ENCODE measurements around the gene PIEZO1. TPM values are rescaled to one million over a fixed set of nuclear protein-coding genes. Genes with fewer than 3 reads are reported as not detected.

PIEZO1 gene
- total RNA-seq, 4 donors from 2014 or later = 62.3 to 161 (median 123) TPM

DNA sequence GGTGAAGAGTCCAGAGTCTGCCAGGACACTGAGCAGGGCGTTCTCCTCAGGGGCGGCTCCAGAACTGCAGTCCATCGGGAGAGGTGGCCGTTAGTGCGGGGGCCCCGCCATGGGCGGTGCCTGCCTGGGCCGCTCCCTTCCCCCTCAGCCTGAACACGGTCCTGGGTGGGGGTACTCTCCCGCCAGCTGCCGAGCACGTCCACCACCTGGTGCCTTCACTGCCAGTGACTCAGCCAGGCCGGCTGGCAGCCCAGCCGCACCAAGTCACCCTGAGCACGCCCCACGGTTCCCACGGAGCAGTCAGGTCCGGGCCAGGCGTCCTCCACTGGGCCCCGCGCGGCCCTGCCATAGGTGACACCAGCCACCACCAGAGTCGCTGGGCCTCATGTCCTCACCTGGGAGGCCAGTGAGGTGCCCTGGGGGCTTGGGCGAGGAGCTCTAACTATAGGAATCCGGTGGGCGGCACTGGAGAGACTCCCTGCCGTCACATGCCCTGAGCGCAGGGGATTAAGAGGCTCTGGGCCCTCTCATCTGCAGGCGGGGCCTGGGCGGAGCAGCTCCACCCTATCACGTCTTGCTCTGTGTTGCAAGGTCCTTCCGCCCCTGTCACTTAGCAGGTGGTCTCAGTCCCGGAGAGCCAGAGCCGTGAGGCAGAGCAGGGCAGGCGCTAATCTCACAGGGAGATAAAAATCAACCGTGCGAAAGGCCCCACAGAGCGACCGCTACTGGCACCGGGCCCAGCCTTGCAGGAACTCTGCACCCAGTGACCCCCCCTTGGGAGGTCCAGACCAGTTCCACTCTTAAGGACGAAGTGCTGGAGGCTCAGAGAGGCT lies 14.3 kb downstream of the PIEZO1 start:
- peak; percentile 66 to 76 for DNase-seq
- H3K27ac ChIP-seq = peak overlapping the region; percentile 50 to 68
- intact Hi-C loops (cut with DNase I; ENCODE audit: low total_unique reads) = no loop called here
- H3K4me3 ChIP-seq = peak overlapping the region in 1 of 2 donors; percentile 10
- H3K27me3 ChIP-seq = no peaks in the 10 kb centered on the region
- TF ChIP-seq POLR2A (IDR thresholded peaks at IDR 0.05) = peak; percentile 20 to 33
- TF ChIP-seq, protein P1, sequence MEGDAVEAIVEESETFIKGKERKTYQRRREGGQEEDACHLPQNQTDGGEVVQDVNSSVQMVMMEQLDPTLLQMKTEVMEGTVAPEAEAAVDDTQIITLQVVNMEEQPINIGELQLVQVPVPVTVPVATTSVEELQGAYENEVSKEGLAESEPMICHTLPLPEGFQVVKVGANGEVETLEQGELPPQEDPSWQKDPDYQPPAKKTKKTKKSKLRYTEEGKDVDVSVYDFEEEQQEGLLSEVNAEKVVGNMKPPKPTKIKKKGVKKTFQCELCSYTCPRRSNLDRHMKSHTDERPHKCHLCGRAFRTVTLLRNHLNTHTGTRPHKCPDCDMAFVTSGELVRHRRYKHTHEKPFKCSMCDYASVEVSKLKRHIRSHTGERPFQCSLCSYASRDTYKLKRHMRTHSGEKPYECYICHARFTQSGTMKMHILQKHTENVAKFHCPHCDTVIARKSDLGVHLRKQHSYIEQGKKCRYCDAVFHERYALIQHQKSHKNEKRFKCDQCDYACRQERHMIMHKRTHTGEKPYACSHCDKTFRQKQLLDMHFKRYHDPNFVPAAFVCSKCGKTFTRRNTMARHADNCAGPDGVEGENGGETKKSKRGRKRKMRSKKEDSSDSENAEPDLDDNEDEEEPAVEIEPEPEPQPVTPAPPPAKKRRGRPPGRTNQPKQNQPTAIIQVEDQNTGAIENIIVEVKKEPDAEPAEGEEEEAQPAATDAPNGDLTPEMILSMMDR (IDR thresholded peaks at IDR 0.05) = peak in 1 of 4 experiments; percentile 19
- H3K36me3 ChIP-seq = no peaks in the 10 kb centered on the region
- peaks cover 10 to 61% of the 10 kb centered on the region in 2 donors for H3K4me1 ChIP-seq
- H3K9me3 ChIP-seq = no peaks in the 10 kb centered on the region

DNA sequence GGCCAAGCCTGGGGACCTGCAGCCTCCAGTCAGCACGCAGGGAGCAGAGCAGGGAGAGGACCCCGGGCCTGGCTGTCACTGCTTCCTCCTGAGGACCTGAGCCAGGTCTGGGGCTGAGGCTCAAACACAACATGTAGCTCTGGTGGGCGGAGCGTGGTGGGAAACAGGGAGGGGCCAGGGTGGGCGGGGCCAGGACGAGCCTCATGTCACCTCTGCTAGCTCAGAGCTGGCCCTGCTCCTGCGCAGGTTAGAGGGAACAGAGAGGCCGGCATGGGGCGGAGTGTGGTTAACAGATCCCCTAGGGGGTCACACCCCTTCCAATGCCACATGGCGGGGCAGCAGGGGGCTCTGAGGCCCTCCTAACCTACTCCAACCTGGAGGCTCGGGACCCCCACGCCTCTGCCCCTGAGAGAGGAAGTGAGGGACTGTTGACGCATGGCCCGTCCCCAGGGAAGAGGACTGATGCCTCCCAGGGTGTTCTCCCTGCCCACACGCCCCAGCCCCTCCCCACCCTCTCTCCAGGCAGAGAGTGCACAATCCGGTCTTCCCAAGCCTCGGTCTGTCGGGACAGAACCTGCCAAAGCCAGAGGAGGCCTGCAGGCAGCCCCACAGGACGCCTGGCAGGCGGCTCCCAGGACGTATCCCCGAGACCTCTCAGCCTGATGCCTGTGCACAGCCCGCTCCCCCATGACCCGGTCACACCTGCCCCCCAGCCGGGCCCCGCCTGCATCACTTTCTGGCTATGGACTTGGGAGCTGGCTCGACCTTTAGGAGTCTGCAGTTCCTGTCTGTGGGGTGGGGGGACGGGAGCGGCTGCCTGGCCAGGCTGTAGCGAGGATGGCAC lies 15.2 kb downstream of the PIEZO1 start:
- H3K4me1 ChIP-seq = peaks cover 10 to 61% of the 10 kb centered on the region in 2 donors
- intact Hi-C loops (cut with DNase I; ENCODE audit: low total_unique reads) = no loop called here
- TF ChIP-seq, protein P1 (IDR thresholded peaks at IDR 0.05) = no peak
- TF ChIP-seq POLR2A (IDR thresholded peaks at IDR 0.05) = no peak
- peak in 1 of 2 donors; percentile 36 for DNase-seq
- peak overlapping the region; percentile 50 to 68 for H3K27ac ChIP-seq
- H3K4me3 ChIP-seq = no peak overlapping the region
- H3K9me3 ChIP-seq = no peaks in the 10 kb centered on the region
- no peaks in the 10 kb centered on the region for H3K27me3 ChIP-seq
- no peaks in the 10 kb centered on the region for H3K36me3 ChIP-seq

DNA sequence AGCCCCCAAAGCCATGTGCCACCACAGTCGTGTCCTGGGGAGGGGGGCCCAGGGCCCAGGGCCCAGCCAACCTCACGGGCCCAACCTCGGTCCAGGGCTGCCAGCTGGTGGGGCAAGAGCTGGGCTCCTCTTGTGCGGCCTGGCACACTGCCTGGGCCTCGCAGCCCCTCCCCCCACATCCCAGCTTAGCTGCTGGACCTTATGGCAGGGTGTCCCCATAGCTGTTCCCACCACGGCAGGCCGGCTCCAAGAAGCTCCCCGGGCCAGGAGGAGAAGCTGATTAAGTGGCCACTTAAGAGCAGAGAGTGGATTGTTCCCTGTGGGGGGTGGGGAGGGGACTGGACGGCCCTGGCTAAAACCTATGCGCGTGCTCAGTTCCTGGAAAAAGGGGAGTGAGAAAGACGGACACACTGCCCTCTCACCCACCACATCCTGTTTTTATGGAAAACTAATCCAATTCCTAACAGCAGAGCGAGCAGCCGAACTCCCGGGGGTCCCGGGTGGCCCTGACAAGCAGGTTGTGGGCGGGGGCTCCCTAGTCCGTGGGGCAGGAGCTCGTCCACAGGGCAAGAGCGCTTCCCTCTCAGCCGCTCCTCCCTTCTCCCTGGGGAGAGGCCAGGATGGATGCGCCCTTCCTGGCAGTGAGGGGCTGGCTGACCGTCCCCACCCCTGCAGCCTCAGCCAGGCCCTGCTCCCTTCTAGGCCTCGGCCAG lies 16.8 kb downstream of the PIEZO1 start:
- Histone ChIP-seq H3K4me1 (peaks cover 10 to 55% of the 10 kb centered on the region in 2 donors), H3K9me3 (no peaks in the 10 kb centered on the region), H3K27me3 (no peaks in the 10 kb centered on the region), H3K27ac (peak overlapping the region; percentile 55 to 65), H3K36me3 (no peaks in the 10 kb centered on the region), H3K4me3 (peak overlapping the region in 1 of 2 donors; percentile 8)
- intact Hi-C loops (cut with DNase I; ENCODE audit: low total_unique reads) = no loop called here
- DNase-seq = peak; percentile 63
- TF ChIP-seq, protein P1 (IDR thresholded peaks at IDR 0.05) = no peak
- no peak for TF ChIP-seq POLR2A (IDR thresholded peaks at IDR 0.05)

DNA sequence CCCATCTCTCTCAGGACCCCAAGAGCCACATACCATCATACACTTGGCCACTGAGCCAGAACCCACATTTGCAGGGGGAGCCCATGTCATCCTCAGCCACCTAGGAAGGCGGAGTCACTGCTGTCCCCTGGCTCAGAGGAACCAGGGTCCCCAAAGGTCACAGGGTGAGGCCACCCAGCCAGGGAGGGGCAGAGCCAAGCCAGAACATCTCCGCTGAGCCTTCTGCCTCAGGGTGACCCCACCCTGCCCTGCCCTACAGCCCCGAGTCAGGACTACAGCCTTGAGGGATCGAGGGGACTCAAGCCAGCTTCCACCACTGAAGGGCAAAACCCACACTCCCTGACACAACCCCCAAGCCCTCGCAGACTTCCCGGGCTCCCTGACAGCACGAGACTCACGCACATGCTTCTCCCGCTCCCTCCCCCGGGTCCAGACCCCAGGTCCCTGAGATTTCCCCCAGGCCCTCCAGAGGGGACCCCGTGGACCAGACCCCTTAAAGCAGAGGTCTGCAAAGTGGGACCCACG lies 17.4 kb downstream of the PIEZO1 start:
- no peaks in the 10 kb centered on the region for H3K36me3 ChIP-seq
- H3K27me3 ChIP-seq = no peaks in the 10 kb centered on the region
- H3K4me3 ChIP-seq = no peak overlapping the region
- intact Hi-C loops (cut with DNase I; ENCODE audit: low total_unique reads) = no loop called here
- DNase-seq = no peak
- H3K27ac ChIP-seq = peak overlapping the region; percentile 55 to 65
- TF ChIP-seq, protein P1 (IDR thresholded peaks at IDR 0.05) = no peak
- no peak for TF ChIP-seq POLR2A (IDR thresholded peaks at IDR 0.05)
- peaks cover 10 to 48% of the 10 kb centered on the region in 2 donors for H3K4me1 ChIP-seq
- H3K9me3 ChIP-seq = no peaks in the 10 kb centered on the region
